T-cell (primary cell): ENCODE results near the gene NCAPD2. TPM values are rescaled to one million over a fixed set of nuclear protein-coding genes. Genes with fewer than 3 reads are reported as not detected.

Experiments
- ATAC-seq, 4 experiments: fragments of 200-7000 bp in 3 of 4; fragments of 150-1000 bp in 1 of 4; cut with Tn5 transposase; replicated peaks in 1 of 4; 1 replicate in 3 of 4; 2 replicates in 1 of 4; pipeline ENCODE4 v1.10.0; 2021; ENCODE audit warnings: moderate library complexity in 3 of 4, mild to moderate bottlenecking in 2 of 4, moderate number of reproducible peaks in 1 of 4
- CTCF ChIA-PET, 2 donors: fragments of 300-600 bp; sonication (Branson Sonifier 250); formaldehyde crosslinking; loops; one replicate each; lab custom pipeline; 2022; ENCODE audit warnings: antibody characterized with exemption in 2 of 2; lab: Charles Lee
- POLR2A ChIA-PET, 2 donors: fragments of 300-600 bp; sonication (Branson Sonifier 250); formaldehyde crosslinking; loops; one replicate each; lab custom pipeline; 2022; ENCODE audit warnings: antibody characterized with exemption in 2 of 2; lab: Charles Lee
- DNase-seq, 35 experiments: peaks; one replicate each; pipeline versions ENCODE4 v3.0.0 to v3.0.0-alpha.2; 2013 to 2023
- H3K27ac ChIP-seq: one replicate; pipeline ENCODE4 v1.5.1; 2013; ENCODE audit warnings: low read length
- H3K27me3 ChIP-seq, 2 experiments: replicated peaks in 1 of 2; 1 replicate in 1 of 2; 2 replicates in 1 of 2; pipeline versions ENCODE4 v1.6.1 to v1.7.0; 2013; ENCODE audit warnings: low read length in 1 of 2, mixed read lengths in 1 of 2; ENCODE audit not compliant: control insufficient read depth in 2 of 2, insufficient read depth in 2 of 2; ENCODE audit errors: extremely low read depth in 1 of 2
- H3K36me3 ChIP-seq, 2 donors: 1 replicate in 1 of 2; 2 replicates in 1 of 2; pipeline versions ENCODE4 v1.6.1 to v1.7.0; 2013; ENCODE audit warnings: low read length in 1 of 2; ENCODE audit not compliant: control insufficient read depth in 2 of 2, insufficient read depth in 1 of 2; ENCODE audit errors: extremely low read depth in 1 of 2
- H3K4me1 ChIP-seq, 2 experiments: 1 replicate in 1 of 2; 2 replicates in 1 of 2; pipeline versions ENCODE4 v1.6.1 to v1.7.0; 2013; ENCODE audit warnings: low read length in 2 of 2, mixed read lengths in 1 of 2; ENCODE audit not compliant: insufficient read depth in 2 of 2, control insufficient read depth in 1 of 2; ENCODE audit errors: extremely low read depth in 1 of 2
- H3K4me3 ChIP-seq, 2 donors: 1 replicate in 1 of 2; 2 replicates in 1 of 2; pipeline versions ENCODE4 v1.5.1 to v1.7.0; 2013; ENCODE audit warnings: mild to moderate bottlenecking in 2 of 2, low read length in 1 of 2, moderate library complexity in 1 of 2; ENCODE audit not compliant: control insufficient read depth in 1 of 2; ENCODE audit errors: extremely low read depth in 1 of 2
- H3K9me3 ChIP-seq: 2 replicates; pipeline ENCODE4 v1.7.0; 2013
- H3K27ac Mint-ChIP-seq, 2 donors: one replicate each; pipeline ENCODE4 v1.8.0; 2020 to 2021; ENCODE audit warnings: mild to moderate bottlenecking in 2 of 2, mixed read lengths in 2 of 2
- H3K27me3 Mint-ChIP-seq, 2 donors: one replicate each; pipeline ENCODE4 v1.8.0; 2021 to 2022; ENCODE audit warnings: mixed read lengths in 2 of 2
- H3K36me3 Mint-ChIP-seq: one replicate; pipeline ENCODE4 v1.8.0; 2021; ENCODE audit warnings: mixed read lengths
- H3K4me1 Mint-ChIP-seq, 3 donors: one replicate each; pipeline ENCODE4 v1.8.0; 2020 to 2022; ENCODE audit warnings: mixed read lengths in 3 of 3, mild to moderate bottlenecking in 1 of 3
- H3K4me3 Mint-ChIP-seq, 3 donors: one replicate each; pipeline ENCODE4 v1.8.0; 2020 to 2022; ENCODE audit warnings: mild to moderate bottlenecking in 3 of 3, mixed read lengths in 3 of 3, moderate library complexity in 3 of 3
- H3K9me3 Mint-ChIP-seq, 3 donors: one replicate each; pipeline ENCODE4 v1.8.0; 2020 to 2022; ENCODE audit warnings: mixed read lengths in 3 of 3
- WGBS: methylation state at CpG from one replicate; pipeline ENCODE4 v1.1.5; 2013; ENCODE audit warnings: missing lambda C conversion rate; ENCODE audit not compliant: insufficient coverage; 5-methylcytosine and 5-hydroxymethylcytosine counted together
- total RNA-seq, 35 experiments: library from RNA in 6 of 35; stranded (reverse) in 6 of 35; fragments of 120-200 nt in 1 of 35; gene quantifications; one replicate each; pipeline versions ENCODE4 v1.2.1 to v1.2.4 and lab custom pipeline; 2013 to 2026

NCAPD2 gene
- total RNA-seq, 5 donors from 2014 or later (not counting 1 experiment from before 2014, with no cell fraction given) = 32.8 to 43.8 (median 40.7) TPM

DNA sequence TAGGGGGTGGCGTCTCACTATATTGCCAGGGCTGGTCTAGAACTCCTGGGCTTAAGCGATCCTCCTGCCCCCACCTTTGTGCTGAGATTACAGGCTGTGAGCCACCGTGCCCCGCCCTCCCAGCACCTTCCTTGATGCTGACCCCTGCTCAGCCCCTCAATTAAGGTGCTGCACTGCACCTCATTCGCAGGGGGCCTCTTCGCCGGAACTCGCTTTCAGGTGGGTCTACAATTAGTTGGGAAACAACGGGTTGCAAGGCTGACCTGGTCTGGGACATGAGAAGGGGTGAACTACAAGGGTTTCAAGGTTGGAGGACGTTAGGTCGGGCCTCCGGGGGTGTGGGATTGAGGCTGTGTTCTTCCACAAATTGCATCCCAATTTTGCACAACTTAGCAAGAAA lies 75.4 kb downstream of the NCAPD2 start:
- H3K27me3 Mint-ChIP-seq = no peaks in the 10 kb centered on the region
- POLR2A ChIA-PET = no interaction called here
- Histone ChIP-seq H3K4me3 (no peak overlapping the region), H3K4me1 (peaks cover 7 to 29% of the 10 kb centered on the region in 2 experiments), H3K9me3 (no peaks in the 10 kb centered on the region), H3K27me3 (no peaks in the 10 kb centered on the region), H3K36me3 (peaks cover 10 to 61% of the 10 kb centered on the region in 2 donors), H3K27ac (no peak overlapping the region)
- H3K9me3 Mint-ChIP-seq = no peaks in the 10 kb centered on the region
- 70% methylated on average over 2 of the region's 12 CpGs for whole genome bisulfite sequencing
- peak overlapping the region; percentile 97 to 100 (median 100) for H3K4me3 Mint-ChIP-seq
- H3K27ac Mint-ChIP-seq = peak overlapping the region; percentile 63 to 81
- ATAC-seq (no peak), DNase-seq (no peak)
- H3K4me1 Mint-ChIP-seq = peaks cover 45 to 51% (median 47%) of the 10 kb centered on the region in 3 donors
- peaks cover 41% of the 10 kb centered on the region for H3K36me3 Mint-ChIP-seq
- CTCF ChIA-PET = interaction anchor here in 1 of 2 donors (0.7 kb wide), 1 partner anchor 122 kb away, joined by 3 read pairs; no protein-coding TSS in a partner anchor

DNA sequence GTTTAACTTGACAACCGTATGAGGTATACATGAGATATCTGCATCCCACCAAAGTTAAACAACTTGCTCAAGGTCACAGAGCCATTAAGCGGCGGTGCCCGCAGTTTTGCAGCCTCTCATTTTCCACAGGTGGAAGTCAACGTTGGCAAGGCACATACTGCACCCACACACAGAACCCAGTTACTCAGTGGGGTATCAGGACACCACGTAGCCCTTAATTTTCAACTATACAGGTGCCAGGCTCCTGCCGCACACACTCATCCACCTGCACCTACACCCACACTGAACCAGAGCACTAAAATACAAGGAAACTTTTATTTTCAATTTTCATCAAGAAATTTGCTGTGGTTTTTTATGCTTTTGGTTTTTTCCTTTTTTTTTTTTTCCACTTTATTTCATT lies 75.9 kb downstream of the NCAPD2 start:
- Histone ChIP-seq H3K27me3 (no peaks in the 10 kb centered on the region), H3K36me3 (peaks cover 10 to 63% of the 10 kb centered on the region in 2 donors), H3K27ac (peak overlapping the region; percentile 12), H3K4me3 (no peak overlapping the region), H3K9me3 (no peaks in the 10 kb centered on the region), H3K4me1 (peaks cover 7 to 29% of the 10 kb centered on the region in 2 experiments)
- ATAC-seq (no peak), DNase-seq (no peak)
- H3K4me1 Mint-ChIP-seq = peaks cover 42 to 48% (median 44%) of the 10 kb centered on the region in 3 donors
- H3K27me3 Mint-ChIP-seq = no peaks in the 10 kb centered on the region
- peak overlapping the region; percentile 11 to 100 (median 97) for H3K4me3 Mint-ChIP-seq
- ChIA-PET CTCF (interaction anchor here (0.7 kb wide), 4 partner anchors 9 to 210 kb away, joined by 3 to 6 read pairs (median 4); no protein-coding TSS in a partner anchor), POLR2A (interaction anchor here in 1 of 2 donors (0.7 kb wide), 1 partner anchor 267 kb away, joined by 6 read pairs; no protein-coding TSS in a partner anchor)
- peak overlapping the region; percentile 81 for H3K27ac Mint-ChIP-seq
- H3K36me3 Mint-ChIP-seq = peaks cover 41% of the 10 kb centered on the region
- 77% methylated on average over 5 of the region's 7 CpGs for WGBS
- H3K9me3 Mint-ChIP-seq = no peaks in the 10 kb centered on the region

DNA sequence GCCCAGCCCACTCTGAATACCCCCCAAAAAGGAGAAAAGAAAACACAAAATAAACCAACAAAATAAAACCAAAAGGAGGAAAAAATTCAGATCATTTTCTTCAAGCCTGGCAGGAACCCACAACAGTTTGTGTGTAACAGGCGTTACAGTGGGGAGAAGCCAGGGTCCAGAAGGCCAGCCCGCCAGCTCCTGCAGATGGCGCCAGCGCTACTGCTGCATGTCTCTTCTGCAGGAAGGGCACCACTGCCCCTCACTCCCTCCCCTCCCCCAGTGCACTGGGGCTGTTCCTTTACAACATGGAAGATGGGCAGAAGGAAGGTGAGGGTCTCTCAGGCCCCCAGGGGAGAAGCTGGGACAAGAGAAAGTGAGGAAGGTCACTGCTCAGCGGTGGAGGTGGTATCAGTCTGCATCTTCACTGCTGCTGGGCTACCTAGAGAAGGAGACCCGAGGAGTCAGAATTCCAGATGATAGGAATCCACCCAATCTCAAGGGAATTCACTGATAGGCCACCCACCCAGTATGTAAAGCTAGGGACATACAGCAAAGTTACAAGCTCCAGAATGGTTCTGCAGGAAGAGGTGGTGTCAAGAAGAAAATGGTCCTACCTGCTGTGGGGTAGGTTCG lies 76.5 kb downstream of the NCAPD2 start:
- peaks cover 10 to 64% of the 10 kb centered on the region in 2 donors for H3K36me3 ChIP-seq
- H3K27me3 ChIP-seq = no peaks in the 10 kb centered on the region
- no peak overlapping the region for H3K27ac ChIP-seq
- ChIA-PET POLR2A (interaction anchor here (0.5 to 0.7 kb wide), 2 partner anchors 30 to 266 kb away, joined by 6 to 8 read pairs; no protein-coding TSS in a partner anchor), CTCF (interaction anchor here (0.7 to 1.5 kb wide), 6 partner anchors 9 to 211 kb away, joined by 3 to 6 read pairs (median 4); no protein-coding TSS in a partner anchor)
- no peaks in the 10 kb centered on the region for H3K27me3 Mint-ChIP-seq
- H3K9me3 Mint-ChIP-seq = no peaks in the 10 kb centered on the region
- peaks cover 42% of the 10 kb centered on the region for H3K36me3 Mint-ChIP-seq
- DNase-seq (peak in 11 of 35 experiments; percentile 15 to 55 (median 29)), ATAC-seq (no peak)
- peaks cover 7 to 29% of the 10 kb centered on the region in 2 experiments for H3K4me1 ChIP-seq
- H3K4me3 Mint-ChIP-seq = peak overlapping the region; percentile 11 to 97 (median 62)
- no peaks in the 10 kb centered on the region for H3K9me3 ChIP-seq
- no peak overlapping the region for H3K4me3 ChIP-seq
- H3K4me1 Mint-ChIP-seq = peaks cover 40 to 44% (median 43%) of the 10 kb centered on the region in 3 donors
- 64% methylated on average over 2 of the region's 7 CpGs for WGBS
- peak overlapping the region; percentile 81 for H3K27ac Mint-ChIP-seq

DNA sequence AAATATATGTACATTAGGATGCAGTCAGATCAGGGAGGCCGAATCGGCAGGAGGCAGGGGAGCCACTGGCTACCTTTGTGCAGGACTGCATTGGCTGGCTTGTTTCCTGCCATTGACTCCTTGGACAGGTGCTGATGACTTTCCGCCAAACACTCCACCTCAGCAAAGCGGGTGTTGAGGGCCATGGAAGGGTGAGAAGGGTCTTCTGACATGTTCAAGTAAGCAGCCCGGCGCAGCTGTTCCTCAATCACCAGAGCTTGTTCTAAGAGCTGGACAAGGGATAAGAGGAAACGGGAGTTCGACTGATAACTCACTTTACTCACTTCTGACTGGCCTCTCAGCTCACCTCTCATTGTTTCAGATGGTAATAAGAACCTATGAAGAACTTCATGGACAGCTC lies 79.1 kb downstream of the NCAPD2 start:
- H3K9me3 Mint-ChIP-seq = no peaks in the 10 kb centered on the region
- H3K27me3 Mint-ChIP-seq = no peaks in the 10 kb centered on the region
- Histone ChIP-seq H3K36me3 (peaks cover 22 to 76% of the 10 kb centered on the region in 2 donors), H3K4me3 (no peak overlapping the region), H3K4me1 (peaks cover 0 to 16% of the 10 kb centered on the region in 2 experiments), H3K27ac (no peak overlapping the region), H3K27me3 (no peaks in the 10 kb centered on the region), H3K9me3 (no peaks in the 10 kb centered on the region)
- no peak overlapping the region for H3K4me3 Mint-ChIP-seq
- ChIA-PET POLR2A (interaction anchor here in 1 of 2 donors (0.8 kb wide), 1 partner anchor 28 kb away, joined by 6 read pairs; no protein-coding TSS in a partner anchor), CTCF (interaction anchor here in 1 of 2 donors (1.2 kb wide), 1 partner anchor 9 kb away, joined by 3 read pairs; no protein-coding TSS in a partner anchor)
- ATAC-seq (no peak), DNase-seq (no peak)
- peaks cover 17 to 21% (median 19%) of the 10 kb centered on the region in 3 donors for H3K4me1 Mint-ChIP-seq
- WGBS = 90% methylated on average over 4 of the region's 8 CpGs
- peaks cover 47% of the 10 kb centered on the region for H3K36me3 Mint-ChIP-seq
- H3K27ac Mint-ChIP-seq = peak overlapping the region in 1 of 2 donors; percentile 34

DNA sequence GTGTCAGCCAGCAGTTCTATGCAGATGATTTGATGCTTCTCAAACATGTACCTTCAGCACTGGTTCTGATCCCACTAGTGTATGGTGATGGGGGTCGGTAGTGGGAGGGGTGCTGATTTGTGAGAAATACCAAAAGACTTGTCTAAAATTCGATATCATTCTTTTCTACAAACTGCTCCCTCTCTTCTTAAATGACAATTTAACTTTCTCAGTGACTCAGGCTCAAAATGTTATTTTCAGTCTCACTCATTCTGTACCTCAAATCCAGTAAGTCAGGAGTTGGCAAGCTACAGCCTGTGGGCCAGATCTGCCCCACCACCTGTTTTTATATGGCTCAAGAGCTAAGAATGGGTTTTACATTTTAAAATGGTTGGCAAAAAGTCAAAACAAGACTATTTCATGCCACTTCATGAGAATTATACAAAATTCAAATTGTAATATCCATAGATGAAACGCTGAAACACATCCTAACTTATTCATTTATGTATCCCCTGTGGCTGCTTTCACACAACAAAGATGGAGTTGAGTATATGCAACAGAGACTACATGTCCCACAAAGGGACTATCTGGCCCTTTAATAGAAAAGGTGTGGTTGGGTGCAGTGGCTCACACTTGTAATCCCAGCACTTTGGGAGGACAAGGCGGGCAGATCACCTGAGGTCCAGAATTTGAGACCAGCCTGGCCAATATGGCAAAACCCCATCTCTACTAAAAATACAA lies 80.8 kb downstream of the NCAPD2 start:
- Histone ChIP-seq H3K27me3 (no peaks in the 10 kb centered on the region), H3K36me3 (peaks cover 28 to 84% of the 10 kb centered on the region in 2 donors), H3K9me3 (no peaks in the 10 kb centered on the region), H3K4me1 (peaks cover 0 to 2% of the 10 kb centered on the region in 2 experiments), H3K4me3 (no peak overlapping the region), H3K27ac (no peak overlapping the region)
- Mint-ChIP-seq H3K4me3 (no peak overlapping the region), H3K27me3 (no peaks in the 10 kb centered on the region), H3K9me3 (no peaks in the 10 kb centered on the region), H3K27ac (peak overlapping the region in 1 of 2 donors; percentile 41), H3K4me1 (peaks cover 8 to 14% (median 11%) of the 10 kb centered on the region in 3 donors), H3K36me3 (peaks cover 52% of the 10 kb centered on the region)
- ChIA-PET POLR2A (interaction anchor here in 1 of 2 donors (0.6 kb wide), 2 partner anchors 48 to 429 kb away, joined by 3 read pairs; no protein-coding TSS in a partner anchor), CTCF (no interaction called here)
- no CpG with 5 or more reads among the region's 4 CpGs for WGBS
- DNase-seq (no peak), ATAC-seq (no peak)

DNA sequence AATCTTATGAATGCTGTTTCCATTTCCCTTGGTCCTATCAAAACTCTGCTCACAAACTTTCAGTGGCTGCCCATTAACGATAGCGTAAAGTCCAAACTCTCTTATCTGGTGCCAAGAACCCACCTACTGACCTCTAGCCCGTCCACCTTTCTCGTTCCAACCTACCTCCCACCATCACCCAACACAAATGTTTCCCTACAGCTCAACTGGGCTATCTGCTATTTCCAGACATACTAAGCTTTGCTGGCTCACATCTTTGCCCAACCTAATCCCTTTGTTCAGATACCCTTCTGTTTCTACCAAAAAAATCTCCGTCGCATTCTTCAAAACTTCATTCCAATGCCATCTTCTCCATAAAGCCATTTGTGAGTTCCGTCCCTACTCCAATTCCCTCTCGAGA lies 81.7 kb downstream of the NCAPD2 start:
- ATAC-seq (no peak), DNase-seq (no peak)
- 99% methylated on average over 7 of the region's 8 CpGs for WGBS
- Histone ChIP-seq H3K27me3 (no peaks in the 10 kb centered on the region), H3K4me3 (no peak overlapping the region), H3K4me1 (no peaks in the 10 kb centered on the region), H3K9me3 (no peaks in the 10 kb centered on the region), H3K36me3 (peaks cover 29 to 81% of the 10 kb centered on the region in 2 donors), H3K27ac (no peak overlapping the region)
- no peaks in the 10 kb centered on the region for H3K9me3 Mint-ChIP-seq
- POLR2A ChIA-PET = interaction anchor here (0.6 to 0.7 kb wide), 2 partner anchors 21 to 86 kb away, joined by 3 read pairs; no protein-coding TSS in a partner anchor
- no peaks in the 10 kb centered on the region for H3K27me3 Mint-ChIP-seq
- no peak overlapping the region for H3K4me3 Mint-ChIP-seq
- CTCF ChIA-PET = interaction anchor here (0.6 to 0.7 kb wide), 2 partner anchors 105 to 106 kb away, joined by 3 to 5 read pairs; no protein-coding TSS in a partner anchor
- H3K4me1 Mint-ChIP-seq = peaks cover 3 to 6% (median 3%) of the 10 kb centered on the region in 3 donors
- peaks cover 46% of the 10 kb centered on the region for H3K36me3 Mint-ChIP-seq
- no peak overlapping the region for H3K27ac Mint-ChIP-seq
